ENCODE results near the gene ESYT1.

GRCh38 chr12:56152132-56152755, 24.2 kb downstream of the ESYT1 start, which contains the start of gene MYL6B:
- TF ChIP-seq CTCF (IDR thresholded peaks at IDR 0.05) (no peak), POLR2A (IDR thresholded peaks at IDR 0.05) (peak in 1 of 2 donors; percentile 62)

All from heart left ventricle (tissue), 13 donors.